HuH-7.5 (cell line): Measurements from ENCODE around the gene KCNG3.

ENCODE experiments used
- DNase-seq: peaks from one replicate; pipeline ENCODE4 v3.0.0; 2011; ENCODE audit warnings: low spot score

The KCNG3 gene

GRCh38 chr2:42486145-42486906 is 7.5 kb downstream of the KCNG3 start:
- DNase-seq, result no peak

- no peak for DNase-seq
Measured at GRCh38 chr2:42480402-42480801, 13.4 kb downstream of the KCNG3 start.

- DNase-seq, result no peak
Measured at GRCh38 chr2:42474765-42475454, 18.9 kb downstream of the KCNG3 start.

- no peak for DNase-seq
Measured at GRCh38 chr2:42470706-42471105, 23.1 kb downstream of the KCNG3 start.

- DNase-seq, result no peak
Measured at GRCh38 chr2:42464631-42465030, 29.2 kb downstream of the KCNG3 start.

- no peak for DNase-seq
Measured at GRCh38 chr2:42463570-42463969, 30.2 kb downstream of the KCNG3 start.

- DNase-seq, result no peak
Measured at GRCh38 chr2:42459296-42459695, 34.5 kb downstream of the KCNG3 start.

GRCh38 chr2:42458396-42458795 is 35.4 kb downstream of the KCNG3 start:
- no peak for DNase-seq

GRCh38 chr2:42457011-42457410 is 36.8 kb downstream of the KCNG3 start:
- DNase-seq, result no peak

- no peak for DNase-seq
Measured at GRCh38 chr2:42456126-42456839, 37.5 kb downstream of the KCNG3 start.

- no peak for DNase-seq
Measured at GRCh38 chr2:42452545-42452944, 41.2 kb downstream of the KCNG3 start.

- no peak for DNase-seq
Measured at GRCh38 chr2:42450136-42450535, 43.6 kb downstream of the KCNG3 start.

- DNase-seq, result no peak
Measured at GRCh38 chr2:42449163-42450087, 44.4 kb downstream of the KCNG3 start.

GRCh38 chr2:42448163-42448562 is 45.6 kb downstream of the KCNG3 start:
- no peak for DNase-seq

GRCh38 chr2:42446503-42447271 is 47.1 kb downstream of the KCNG3 start:
- DNase-seq, result no peak

- no peak for DNase-seq
Measured at GRCh38 chr2:42443718-42444399, 49.9 kb downstream of the KCNG3 start.

GRCh38 chr2:42442774-42443173 is 51.0 kb downstream of the KCNG3 start:
- no peak for DNase-seq

GRCh38 chr2:42438685-42439084 is 55.1 kb downstream of the KCNG3 start:
- DNase-seq, result no peak

GRCh38 chr2:42436370-42436769 is 57.4 kb downstream of the KCNG3 start:
- no peak for DNase-seq

- no peak for DNase-seq
Measured at GRCh38 chr2:42435628-42436027, 58.2 kb downstream of the KCNG3 start.

GRCh38 chr2:42430188-42430587 is 63.6 kb downstream of the KCNG3 start:
- no peak for DNase-seq
